ENCODE results near the gene DYNLT2. TPM values are rescaled to one million over a fixed set of nuclear protein-coding genes. Genes with fewer than 3 reads are reported as not detected.

DYNLT2 gene
- total RNA-seq, 1 experiment from 2014 or later: 2.1 TPM

DNA sequence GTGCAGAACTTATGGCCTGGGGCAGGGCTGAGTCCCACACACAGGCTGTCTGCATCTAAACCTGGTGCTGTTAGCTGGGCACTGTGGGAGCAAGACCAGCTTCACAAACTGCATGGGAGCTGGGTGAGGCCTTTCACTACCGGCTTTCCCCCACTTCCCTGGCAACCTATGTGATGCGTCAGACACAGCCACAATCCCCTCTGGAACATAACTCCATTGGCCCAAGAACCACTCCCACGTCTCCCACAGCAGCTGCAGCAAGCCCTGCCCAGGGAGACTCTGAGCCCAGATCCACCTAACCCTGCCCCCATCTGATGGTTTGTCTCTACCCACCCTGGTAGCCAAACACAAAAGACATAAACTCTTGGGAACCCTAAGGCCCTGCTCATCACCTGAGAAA, 58.9 kb downstream of the DYNLT2 start:
- ATAC-seq (0 out of 2 replicates have a peak, but pooled peaks have one; percentile 38), DNase-seq (ENCODE audit: low read depth, low spot score) (no peak)
- Histone ChIP-seq H3K36me3 (ENCODE audit: control insufficient read depth, insufficient read depth, low read length) (peaks cover under 1% of the 10 kb centered on the region; the same call in 1 of the 2 replicates), H3K4me1 (ENCODE audit: control insufficient read depth, insufficient read depth, low read length) (no peaks in the 10 kb centered on the region), H3K27me3 (ENCODE audit: control insufficient read depth, insufficient read depth, low read length) (no peaks in the 10 kb centered on the region), H3K9me3 (ENCODE audit: control insufficient read depth, insufficient read depth, low read depth, low read length) (peaks cover under 1% of the 10 kb centered on the region; the same call in 1 of the 2 replicates), H3K27ac (ENCODE audit: low read length) (no peak overlapping the region), H3K4me3 (ENCODE audit: low read depth in 2 of 2, low read length in 2 of 2) (no peak overlapping the region)
- ChIA-PET CTCF (no interaction called here), POLR2A (interaction anchor here (1.0 kb wide), 1 partner anchor 507 kb away, joined by 8 read pairs; no protein-coding TSS in a partner anchor)
- intact Hi-C loops (cut with micrococcal nuclease; ENCODE audit: unreplicated experiment) (no loop called here), in situ Hi-C loops (cut with HindIII; ENCODE audit: low pct_unique_long_range_greater_than_20kb, low sequenced_read_pairs) (no loop called here)
- no peak for TF ChIP-seq SIN3A (IDR thresholded peaks at IDR 0.05; ENCODE audit: borderline replicate concordance, insufficient read depth, low read depth, low read length)
- no TSS peak for BruUV-seq (replicated peaks)

- H3K4me3 ChIP-seq (ENCODE audit: low read depth in 2 of 2, low read length in 2 of 2): no peak overlapping the region
These were observed 60.1 kb downstream of the DYNLT2 start for GRCh38 chr6:169691260-169691659.

More at GRCh38 chr6:169691260-169691659, 60.1 kb downstream of the DYNLT2 start:
- in situ Hi-C loops (cut with HindIII; ENCODE audit: low pct_unique_long_range_greater_than_20kb, low sequenced_read_pairs) (no loop called here), intact Hi-C loops (cut with micrococcal nuclease; ENCODE audit: unreplicated experiment) (no loop called here)
- TF ChIP-seq TCF7L2 (IDR thresholded peaks at IDR 0.05; ENCODE audit: low read depth, low read length): no peak
- no peak for TF ChIP-seq POLR2AphosphoS5 (IDR thresholded peaks at IDR 0.05; ENCODE audit: low read depth, low read length)
- no peak for TF ChIP-seq SIN3A (IDR thresholded peaks at IDR 0.05; ENCODE audit: borderline replicate concordance, insufficient read depth, low read depth, low read length)
- TF ChIP-seq REST (IDR thresholded peaks at IDR 0.05; ENCODE audit: insufficient read depth in 1 of 2, low read depth in 2 of 2, low read length in 1 of 2): no peak
- TF ChIP-seq CTCF (IDR thresholded peaks at IDR 0.05): no peak
- Histone ChIP-seq H3K36me3 (ENCODE audit: control insufficient read depth, insufficient read depth, low read length) (peaks cover 6% of the 10 kb centered on the region; the same call in 1 of the 2 replicates), H3K9me3 (ENCODE audit: control insufficient read depth, insufficient read depth, low read depth, low read length) (peaks cover 5% of the 10 kb centered on the region; the same call in 1 of the 2 replicates), H3K27me3 (ENCODE audit: control insufficient read depth, insufficient read depth, low read length) (no peaks in the 10 kb centered on the region), H3K4me1 (ENCODE audit: control insufficient read depth, insufficient read depth, low read length) (no peaks in the 10 kb centered on the region), H3K27ac (ENCODE audit: low read length) (no peak overlapping the region)
- ChIA-PET POLR2A (no interaction called here), CTCF (no interaction called here)
- ATAC-seq (no peak), DNase-seq (ENCODE audit: low read depth, low spot score) (no peak)
- BruUV-seq (replicated peaks): no TSS peak

Other genes with a start within 250 kb of the DYNLT2 start
- 56.3 TPM for gene WDR27, start 49.5 kb downstream of the DYNLT2 start, total RNA-seq (2021; ENCODE audit: unreplicated experiment)
- gene C6orf120, start 49.4 kb downstream of the DYNLT2 start, total RNA-seq (2021; ENCODE audit: unreplicated experiment): 31.5 TPM
- gene PHF10, start 27.1 kb downstream of the DYNLT2 start, total RNA-seq (2021; ENCODE audit: unreplicated experiment): 71.7 TPM
- gene ERMARD, start 50 bp upstream of the DYNLT2 start, total RNA-seq (2021; ENCODE audit: unreplicated experiment): 38.5 TPM

All from Panc1 (cell line).